ENCODE measurements around the gene ABLIM3.

Gene ABLIM3

DNA sequence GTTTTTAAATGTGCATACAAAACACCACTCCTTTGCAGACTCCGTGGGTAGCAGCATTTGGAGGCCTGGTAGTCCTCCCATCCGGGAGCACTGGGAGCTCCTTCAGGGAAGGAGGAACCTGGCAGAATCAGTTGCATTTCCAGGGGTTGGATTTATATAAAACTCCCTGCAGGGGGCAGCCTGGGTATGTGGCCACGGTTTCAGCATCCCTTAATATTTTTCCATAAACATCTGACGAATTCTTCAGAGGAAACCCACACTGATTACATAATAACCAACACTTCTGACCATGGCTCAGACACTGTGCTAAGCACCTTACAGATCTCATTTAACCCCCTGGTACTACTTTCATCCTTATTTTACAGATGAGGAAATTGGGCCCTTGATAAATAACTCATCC is 124.3 kb downstream of the ABLIM3 start:
- peak; percentile 75 for ATAC-seq
- TF ChIP-seq ZC3H10 (CRISPR knock-in tag; IDR thresholded peaks at IDR 0.05) (no peak), PPARA (CRISPR knock-in tag; IDR thresholded peaks at IDR 0.05; ENCODE audit: borderline replicate concordance) (no peak), TCF4 (CRISPR knock-in tag; IDR thresholded peaks at IDR 0.05; ENCODE audit: borderline replicate concordance) (no peak), SNAI2 (CRISPR knock-in tag; IDR thresholded peaks at IDR 0.05) (no peak), CSDC2 (CRISPR knock-in tag; IDR thresholded peaks at IDR 0.05) (no peak), ZNF8 (CRISPR knock-in tag; IDR thresholded peaks at IDR 0.05) (no peak)
- TF ChIP-seq, protein P1, sequence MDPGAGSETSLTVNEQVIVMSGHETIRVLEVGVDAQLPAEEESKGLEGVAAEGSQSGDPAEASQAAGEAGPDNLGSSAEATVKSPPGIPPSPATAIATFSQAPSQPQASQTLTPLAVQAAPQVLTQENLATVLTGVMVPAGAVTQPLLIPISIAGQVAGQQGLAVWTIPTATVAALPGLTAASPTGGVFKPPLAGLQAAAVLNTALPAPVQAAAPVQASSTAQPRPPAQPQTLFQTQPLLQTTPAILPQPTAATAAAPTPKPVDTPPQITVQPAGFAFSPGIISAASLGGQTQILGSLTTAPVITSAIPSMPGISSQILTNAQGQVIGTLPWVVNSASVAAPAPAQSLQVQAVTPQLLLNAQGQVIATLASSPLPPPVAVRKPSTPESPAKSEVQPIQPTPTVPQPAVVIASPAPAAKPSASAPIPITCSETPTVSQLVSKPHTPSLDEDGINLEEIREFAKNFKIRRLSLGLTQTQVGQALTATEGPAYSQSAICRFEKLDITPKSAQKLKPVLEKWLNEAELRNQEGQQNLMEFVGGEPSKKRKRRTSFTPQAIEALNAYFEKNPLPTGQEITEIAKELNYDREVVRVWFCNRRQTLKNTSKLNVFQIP (CRISPR knock-in tag; IDR thresholded peaks at IDR 0.05; ENCODE audit: borderline replicate concordance, low read depth) = no peak
- TF ChIP-seq, protein P2, sequence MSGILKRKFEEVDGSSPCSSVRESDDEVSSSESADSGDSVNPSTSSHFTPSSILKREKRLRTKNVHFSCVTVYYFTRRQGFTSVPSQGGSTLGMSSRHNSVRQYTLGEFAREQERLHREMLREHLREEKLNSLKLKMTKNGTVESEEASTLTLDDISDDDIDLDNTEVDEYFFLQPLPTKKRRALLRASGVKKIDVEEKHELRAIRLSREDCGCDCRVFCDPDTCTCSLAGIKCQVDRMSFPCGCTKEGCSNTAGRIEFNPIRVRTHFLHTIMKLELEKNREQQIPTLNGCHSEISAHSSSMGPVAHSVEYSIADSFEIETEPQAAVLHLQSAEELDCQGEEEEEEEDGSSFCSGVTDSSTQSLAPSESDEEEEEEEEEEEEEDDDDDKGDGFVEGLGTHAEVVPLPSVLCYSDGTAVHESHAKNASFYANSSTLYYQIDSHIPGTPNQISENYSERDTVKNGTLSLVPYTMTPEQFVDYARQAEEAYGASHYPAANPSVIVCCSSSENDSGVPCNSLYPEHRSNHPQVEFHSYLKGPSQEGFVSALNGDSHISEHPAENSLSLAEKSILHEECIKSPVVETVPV (CRISPR knock-in tag; IDR thresholded peaks at IDR 0.05) = no peak
- TF ChIP-seq, protein P3, sequence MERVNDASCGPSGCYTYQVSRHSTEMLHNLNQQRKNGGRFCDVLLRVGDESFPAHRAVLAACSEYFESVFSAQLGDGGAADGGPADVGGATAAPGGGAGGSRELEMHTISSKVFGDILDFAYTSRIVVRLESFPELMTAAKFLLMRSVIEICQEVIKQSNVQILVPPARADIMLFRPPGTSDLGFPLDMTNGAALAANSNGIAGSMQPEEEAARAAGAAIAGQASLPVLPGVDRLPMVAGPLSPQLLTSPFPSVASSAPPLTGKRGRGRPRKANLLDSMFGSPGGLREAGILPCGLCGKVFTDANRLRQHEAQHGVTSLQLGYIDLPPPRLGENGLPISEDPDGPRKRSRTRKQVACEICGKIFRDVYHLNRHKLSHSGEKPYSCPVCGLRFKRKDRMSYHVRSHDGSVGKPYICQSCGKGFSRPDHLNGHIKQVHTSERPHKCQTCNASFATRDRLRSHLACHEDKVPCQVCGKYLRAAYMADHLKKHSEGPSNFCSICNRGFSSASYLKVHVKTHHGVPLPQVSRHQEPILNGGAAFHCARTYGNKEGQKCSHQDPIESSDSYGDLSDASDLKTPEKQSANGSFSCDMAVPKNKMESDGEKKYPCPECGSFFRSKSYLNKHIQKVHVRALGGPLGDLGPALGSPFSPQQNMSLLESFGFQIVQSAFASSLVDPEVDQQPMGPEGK (CRISPR knock-in tag; IDR thresholded peaks at IDR 0.05; ENCODE audit: borderline replicate concordance) = no peak
- TF ChIP-seq, protein P4, sequence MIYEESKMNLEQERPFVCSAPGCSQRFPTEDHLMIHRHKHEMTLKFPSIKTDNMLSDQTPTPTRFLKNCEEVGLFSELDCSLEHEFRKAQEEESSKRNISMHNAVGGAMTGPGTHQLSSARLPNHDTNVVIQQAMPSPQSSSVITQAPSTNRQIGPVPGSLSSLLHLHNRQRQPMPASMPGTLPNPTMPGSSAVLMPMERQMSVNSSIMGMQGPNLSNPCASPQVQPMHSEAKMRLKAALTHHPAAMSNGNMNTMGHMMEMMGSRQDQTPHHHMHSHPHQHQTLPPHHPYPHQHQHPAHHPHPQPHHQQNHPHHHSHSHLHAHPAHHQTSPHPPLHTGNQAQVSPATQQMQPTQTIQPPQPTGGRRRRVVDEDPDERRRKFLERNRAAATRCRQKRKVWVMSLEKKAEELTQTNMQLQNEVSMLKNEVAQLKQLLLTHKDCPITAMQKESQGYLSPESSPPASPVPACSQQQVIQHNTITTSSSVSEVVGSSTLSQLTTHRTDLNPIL (CRISPR knock-in tag; IDR thresholded peaks at IDR 0.05; ENCODE audit: low read depth) = no peak
- TF ChIP-seq, protein P5, sequence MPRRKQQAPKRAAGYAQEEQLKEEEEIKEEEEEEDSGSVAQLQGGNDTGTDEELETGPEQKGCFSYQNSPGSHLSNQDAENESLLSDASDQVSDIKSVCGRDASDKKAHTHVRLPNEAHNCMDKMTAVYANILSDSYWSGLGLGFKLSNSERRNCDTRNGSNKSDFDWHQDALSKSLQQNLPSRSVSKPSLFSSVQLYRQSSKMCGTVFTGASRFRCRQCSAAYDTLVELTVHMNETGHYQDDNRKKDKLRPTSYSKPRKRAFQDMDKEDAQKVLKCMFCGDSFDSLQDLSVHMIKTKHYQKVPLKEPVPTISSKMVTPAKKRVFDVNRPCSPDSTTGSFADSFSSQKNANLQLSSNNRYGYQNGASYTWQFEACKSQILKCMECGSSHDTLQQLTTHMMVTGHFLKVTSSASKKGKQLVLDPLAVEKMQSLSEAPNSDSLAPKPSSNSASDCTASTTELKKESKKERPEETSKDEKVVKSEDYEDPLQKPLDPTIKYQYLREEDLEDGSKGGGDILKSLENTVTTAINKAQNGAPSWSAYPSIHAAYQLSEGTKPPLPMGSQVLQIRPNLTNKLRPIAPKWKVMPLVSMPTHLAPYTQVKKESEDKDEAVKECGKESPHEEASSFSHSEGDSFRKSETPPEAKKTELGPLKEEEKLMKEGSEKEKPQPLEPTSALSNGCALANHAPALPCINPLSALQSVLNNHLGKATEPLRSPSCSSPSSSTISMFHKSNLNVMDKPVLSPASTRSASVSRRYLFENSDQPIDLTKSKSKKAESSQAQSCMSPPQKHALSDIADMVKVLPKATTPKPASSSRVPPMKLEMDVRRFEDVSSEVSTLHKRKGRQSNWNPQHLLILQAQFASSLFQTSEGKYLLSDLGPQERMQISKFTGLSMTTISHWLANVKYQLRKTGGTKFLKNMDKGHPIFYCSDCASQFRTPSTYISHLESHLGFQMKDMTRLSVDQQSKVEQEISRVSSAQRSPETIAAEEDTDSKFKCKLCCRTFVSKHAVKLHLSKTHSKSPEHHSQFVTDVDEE (CRISPR knock-in tag; IDR thresholded peaks at IDR 0.05) = no peak

DNA sequence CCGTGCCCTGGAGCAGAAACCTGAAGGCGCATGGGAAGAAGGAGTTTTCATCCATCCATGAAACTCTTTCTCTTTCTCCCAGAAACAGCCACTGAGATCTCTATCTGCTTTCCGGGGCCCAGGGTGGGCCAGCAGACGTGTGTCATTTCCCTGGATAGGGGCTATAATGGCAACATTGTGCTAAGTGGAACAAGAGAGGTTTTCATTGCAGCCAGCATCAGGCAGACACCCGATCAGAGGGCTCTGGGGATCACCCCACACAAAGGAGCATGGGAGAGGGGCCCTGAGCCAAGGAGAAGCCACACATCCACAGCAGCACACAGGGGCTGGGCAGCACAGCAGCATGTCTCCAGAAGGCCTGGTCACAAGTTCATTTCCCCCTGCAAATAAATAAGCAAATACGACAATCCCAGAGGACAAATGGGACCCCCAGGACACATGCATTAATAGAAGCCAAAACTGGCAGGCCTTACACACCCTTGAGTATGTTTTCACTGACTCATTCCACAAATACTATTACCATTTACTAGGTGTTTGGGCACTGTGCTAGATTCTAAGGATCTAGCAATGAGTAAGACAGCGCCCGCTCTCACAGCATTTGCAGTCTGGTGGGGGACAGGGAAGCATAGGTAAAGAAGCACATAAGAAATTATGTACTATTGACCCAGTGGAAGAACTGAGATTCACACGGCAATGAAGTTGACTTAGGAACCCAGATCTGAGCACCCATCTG is 126.1 kb downstream of the ABLIM3 start:
- no peak for ATAC-seq
- no peak for TF ChIP-seq GLIS3 (CRISPR knock-in tag; IDR thresholded peaks at IDR 0.05)
- TF ChIP-seq CSDC2 (CRISPR knock-in tag; IDR thresholded peaks at IDR 0.05) = no peak
- no peak for TF ChIP-seq ZNF565 (CRISPR knock-in tag; conservative IDR thresholded peaks at IDR 0.05; ENCODE audit: low read depth)
- TF ChIP-seq, protein P2 (CRISPR knock-in tag; IDR thresholded peaks at IDR 0.05) = no peak
- TF ChIP-seq, protein P3 (CRISPR knock-in tag; IDR thresholded peaks at IDR 0.05; ENCODE audit: borderline replicate concordance) = no peak
- TF ChIP-seq, protein P1 (CRISPR knock-in tag; IDR thresholded peaks at IDR 0.05; ENCODE audit: borderline replicate concordance, low read depth) = no peak
- TF ChIP-seq ZFP3 (CRISPR knock-in tag; IDR thresholded peaks at IDR 0.05) = no peak
- no peak for TF ChIP-seq ZC3H10 (CRISPR knock-in tag; IDR thresholded peaks at IDR 0.05)
- TF ChIP-seq PPARA (CRISPR knock-in tag; IDR thresholded peaks at IDR 0.05; ENCODE audit: borderline replicate concordance) = no peak
- no peak for TF ChIP-seq ZNF8 (CRISPR knock-in tag; IDR thresholded peaks at IDR 0.05)
- TF ChIP-seq, protein P4 (CRISPR knock-in tag; IDR thresholded peaks at IDR 0.05; ENCODE audit: low read depth) = no peak

Measured in SK-N-SH treated with all-trans-retinoic acid at 6 μM for 48 hours (cell line).